Transverse colon (tissue), 4 donors: ENCODE results near the gene MRPS14. TPM values are rescaled to one million over a fixed set of nuclear protein-coding genes. Genes with fewer than 3 reads are reported as not detected.
"Not testable (repeated sequence)": the region's sequence is repeated elsewhere in the genome, so short reads cannot be mapped to it uniquely, and the experiment has no call there.

ENCODE experiments used
- DNase-seq: peaks from one replicate; pipeline ENCODE4 v3.0.0-alpha.2; 2019
- H3K27ac ChIP-seq, 4 donors: fragments of 200-600 bp; sonication (generic); 2 replicates each; pipeline ENCODE4 v1.5.1; 2016 to 2018; ENCODE audit warnings: inconsistent platforms in 4 of 4
- H3K27me3 ChIP-seq: fragments of 200-600 bp; sonication (generic); 2 replicates; pipeline ENCODE4 v1.5.1; 2017; ENCODE audit warnings: inconsistent platforms
- H3K36me3 ChIP-seq, 4 donors: fragments of 200-600 bp; sonication (generic); 2 replicates each; pipeline ENCODE4 v1.5.1; 2017 to 2019; ENCODE audit warnings: inconsistent platforms in 4 of 4
- H3K4me1 ChIP-seq, 4 donors: fragments of 200-600 bp; sonication (generic); 2 replicates each; pipeline ENCODE4 v1.5.1; 2017 to 2020; ENCODE audit warnings: inconsistent platforms in 4 of 4
- H3K4me3 ChIP-seq, 4 donors: fragments of 200-600 bp; sonication (generic); 1 replicate in 1 of 4; 2 replicates in 3 of 4; pipeline versions ENCODE4 v1.5.1 to v1.6.1; 2017 to 2019; ENCODE audit warnings: inconsistent platforms in 4 of 4
- H3K9me3 ChIP-seq, 2 donors: fragments of 200-600 bp; sonication (generic); 2 replicates each; pipeline ENCODE4 v1.5.1; 2017 to 2019; ENCODE audit warnings: inconsistent platforms in 2 of 2
- EP300 ChIP-seq: sonication (generic); formaldehyde crosslinking; IDR thresholded peaks from one replicate; pipeline ENCODE4 v1.6.1; 2017; ENCODE audit warnings: antibody characterized with exemption, low read depth
- POLR2A ChIP-seq: fragments of 450-650 bp; IDR thresholded peaks from one replicate; pipeline ENCODE4 v1.6.1; 2016; ENCODE audit warnings: antibody characterized with exemption, mild to moderate bottlenecking, moderate library complexity
- POLR2AphosphoS5 ChIP-seq, 3 donors: sonication (generic); formaldehyde crosslinking; IDR thresholded peaks; one replicate each; pipeline ENCODE4 v1.6.1; 2016; ENCODE audit warnings: antibody characterized with exemption in 3 of 3
- WGBS, 2 donors: methylation state at CpG; one replicate each; pipeline ENCODE4 v1.1.5; 2018; ENCODE audit warnings: low coverage in 1 of 2; 5-methylcytosine and 5-hydroxymethylcytosine counted together
- in situ Hi-C, 4 donors: fragments of 200-750 bp; cut with MboI; loops; one replicate each; pipeline versions ENCODE4 v1.15.0 to v1.15.1; 2017; ENCODE audit warnings: low sequenced_read_pairs in 3 of 4, low pct_ligation_motif_present in 1 of 4, low pct_unique_long_range_greater_than_20kb in 1 of 4
- intact Hi-C: fragments of 100-400 bp; cut with DNase I; formaldehyde crosslinking; loops from one replicate; pipeline ENCODE4 v1.15.1; 2023; ENCODE audit warnings: low total_unique reads
- total RNA-seq, 4 donors: library from RNA; depleted of rRNA; stranded (reverse); fragments of >200 nt; gene quantifications; one replicate each; pipeline ENCODE4 v1.1.0, GENCODE V29; 2016
- TF ChIP-seq, protein P1 (sequence below), 5 experiments: fragments of 200-600 bp in 3 of 5; fragments of 450-650 bp in 2 of 5; sonication (generic) in 3 of 5; IDR thresholded peaks; 1 replicate in 2 of 5; 2 replicates in 3 of 5; pipeline ENCODE4 v1.5.1; 2016 to 2017; ENCODE audit warnings: antibody characterized with exemption in 5 of 5, inconsistent platforms in 3 of 5, mild to moderate bottlenecking in 2 of 5, moderate library complexity in 1 of 5

Gene MRPS14
- total RNA-seq, 4 donors from 2014 or later: 3.2 to 21.0 (median 13.0) TPM

DNA sequence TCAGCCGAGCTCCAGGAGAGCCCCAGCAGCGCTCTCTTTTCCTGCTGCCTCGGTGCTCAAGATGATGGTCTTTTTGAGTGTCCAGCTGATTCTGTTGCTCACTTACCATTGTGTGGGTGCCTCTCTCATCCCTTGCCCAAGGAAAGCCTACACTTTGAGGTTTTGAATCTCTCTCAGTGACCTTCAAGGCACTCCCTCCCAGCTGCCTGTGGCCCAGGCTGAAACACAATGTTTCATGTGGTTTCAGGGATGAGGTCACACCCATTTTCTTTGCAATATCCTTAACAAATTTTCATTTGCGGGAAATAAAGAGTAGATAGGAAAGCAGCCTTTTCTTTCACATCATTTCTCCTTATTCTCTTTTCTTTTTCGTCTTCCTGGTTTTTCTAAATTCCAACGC is 12.6 kb upstream of the MRPS14 start:
- no peaks in the 10 kb centered on the region for H3K4me1 ChIP-seq
- H3K9me3 ChIP-seq: no peaks in the 10 kb centered on the region
- H3K27ac ChIP-seq: no peak overlapping the region
- H3K36me3 ChIP-seq: no peaks in the 10 kb centered on the region
- TF ChIP-seq POLR2A (no peak), POLR2AphosphoS5 (IDR thresholded peaks at IDR 0.05) (no peak)
- TF ChIP-seq, protein P1, sequence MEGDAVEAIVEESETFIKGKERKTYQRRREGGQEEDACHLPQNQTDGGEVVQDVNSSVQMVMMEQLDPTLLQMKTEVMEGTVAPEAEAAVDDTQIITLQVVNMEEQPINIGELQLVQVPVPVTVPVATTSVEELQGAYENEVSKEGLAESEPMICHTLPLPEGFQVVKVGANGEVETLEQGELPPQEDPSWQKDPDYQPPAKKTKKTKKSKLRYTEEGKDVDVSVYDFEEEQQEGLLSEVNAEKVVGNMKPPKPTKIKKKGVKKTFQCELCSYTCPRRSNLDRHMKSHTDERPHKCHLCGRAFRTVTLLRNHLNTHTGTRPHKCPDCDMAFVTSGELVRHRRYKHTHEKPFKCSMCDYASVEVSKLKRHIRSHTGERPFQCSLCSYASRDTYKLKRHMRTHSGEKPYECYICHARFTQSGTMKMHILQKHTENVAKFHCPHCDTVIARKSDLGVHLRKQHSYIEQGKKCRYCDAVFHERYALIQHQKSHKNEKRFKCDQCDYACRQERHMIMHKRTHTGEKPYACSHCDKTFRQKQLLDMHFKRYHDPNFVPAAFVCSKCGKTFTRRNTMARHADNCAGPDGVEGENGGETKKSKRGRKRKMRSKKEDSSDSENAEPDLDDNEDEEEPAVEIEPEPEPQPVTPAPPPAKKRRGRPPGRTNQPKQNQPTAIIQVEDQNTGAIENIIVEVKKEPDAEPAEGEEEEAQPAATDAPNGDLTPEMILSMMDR (IDR thresholded peaks at IDR 0.05): no peak
- in situ Hi-C loops (loop anchor here (10.0 to 25.0 kb wide), 4 partner anchors 89 to 289 kb away; no protein-coding TSS in a partner anchor), intact Hi-C loops (loop anchor here (10.0 kb wide), 2 partner anchors 89 to 279 kb away; no protein-coding TSS in a partner anchor)
- WGBS, 2 donors: 89 to 90% methylated on average over 5 to 6 of the region's 6 CpGs
- no peak overlapping the region for H3K4me3 ChIP-seq
- H3K27me3 ChIP-seq: no peaks in the 10 kb centered on the region
- no peak for DNase-seq

DNA sequence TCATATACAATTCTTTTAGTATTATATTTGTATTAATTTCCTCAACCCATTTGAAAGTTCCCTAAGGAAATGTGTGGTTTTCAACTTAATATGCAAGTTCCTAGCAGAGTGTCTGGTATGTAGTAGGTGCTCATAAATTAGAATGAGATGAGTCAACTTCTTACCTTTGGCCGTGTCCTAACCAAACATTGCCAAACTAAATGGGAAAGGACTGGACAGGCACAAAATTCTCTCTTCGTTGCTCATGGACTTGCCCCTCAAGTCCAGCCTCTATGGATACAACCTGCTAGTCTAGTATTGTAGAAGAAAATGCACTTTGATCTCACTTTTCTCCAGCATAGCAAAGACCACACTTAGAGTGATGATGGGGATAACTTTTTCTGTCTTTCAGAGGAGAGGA is 11.6 kb upstream of the MRPS14 start:
- no peak for DNase-seq
- Histone ChIP-seq H3K27me3 (no peaks in the 10 kb centered on the region), H3K27ac (no peak overlapping the region), H3K36me3 (no peaks in the 10 kb centered on the region), H3K4me1 (no peaks in the 10 kb centered on the region), H3K9me3 (no peaks in the 10 kb centered on the region), H3K4me3 (no peak overlapping the region)
- in situ Hi-C loops: loop anchor here (10.0 to 25.0 kb wide), 4 partner anchors 90 to 290 kb away; no protein-coding TSS in a partner anchor
- intact Hi-C loops: loop anchor here (5.0 to 10.0 kb wide), 3 partner anchors 90 to 280 kb away; no protein-coding TSS in a partner anchor
- WGBS, 2 donors: 59 to 66% methylated on average over 2 of the region's 2 CpGs
- TF ChIP-seq EP300: no peak
- TF ChIP-seq, protein P1 (IDR thresholded peaks at IDR 0.05): no peak
- TF ChIP-seq POLR2A: no peak
- TF ChIP-seq POLR2AphosphoS5 (IDR thresholded peaks at IDR 0.05): no peak

DNA sequence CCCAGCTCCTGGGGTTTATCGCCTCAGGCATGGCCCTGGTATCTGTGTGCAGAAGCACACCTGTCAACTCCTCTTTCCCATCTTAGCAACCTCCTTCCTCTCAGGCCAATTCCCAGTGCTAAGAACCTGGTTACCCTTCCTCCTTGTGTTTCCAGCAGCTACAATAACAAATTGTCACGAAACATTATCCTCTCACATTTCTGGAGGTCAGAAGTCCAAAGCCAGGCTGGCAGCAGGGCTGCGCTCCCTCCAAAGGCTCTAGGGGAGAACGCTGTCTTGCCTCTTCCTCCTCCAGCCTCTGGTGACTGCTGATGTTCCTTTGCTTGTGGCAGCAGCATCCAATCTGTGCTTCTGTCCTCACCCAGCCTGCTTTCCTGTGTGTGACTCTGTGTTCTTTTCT is 10.7 kb upstream of the MRPS14 start:
- Histone ChIP-seq H3K4me1 (no peaks in the 10 kb centered on the region), H3K36me3 (no peaks in the 10 kb centered on the region), H3K27me3 (no peaks in the 10 kb centered on the region), H3K4me3 (no peak overlapping the region), H3K9me3 (no peaks in the 10 kb centered on the region), H3K27ac (no peak overlapping the region)
- TF ChIP-seq, protein P1 (IDR thresholded peaks at IDR 0.05): no peak
- no peak for TF ChIP-seq POLR2AphosphoS5 (IDR thresholded peaks at IDR 0.05)
- TF ChIP-seq POLR2A: no peak
- no peak for TF ChIP-seq EP300
- 77 to 85% methylated on average over 3 to 4 of the region's 4 CpGs for WGBS, 2 donors
- DNase-seq: no peak
- intact Hi-C loops: loop anchor here (5.0 to 10.0 kb wide), 3 partner anchors 91 to 281 kb away; no protein-coding TSS in a partner anchor
- in situ Hi-C loops: loop anchor here (10.0 to 25.0 kb wide), 4 partner anchors 91 to 291 kb away; no protein-coding TSS in a partner anchor

- Histone ChIP-seq H3K4me1 (peaks cover 9 to 18% (median 13%) of the 10 kb centered on the region in 4 donors), H3K4me3 (no peak overlapping the region), H3K9me3 (no peaks in the 10 kb centered on the region), H3K27ac (no peak overlapping the region), H3K27me3 (no peaks in the 10 kb centered on the region), H3K36me3 (no peaks in the 10 kb centered on the region)
- TF ChIP-seq POLR2A (no peak), POLR2AphosphoS5 (IDR thresholded peaks at IDR 0.05) (no peak), EP300 (no peak)
- TF ChIP-seq, protein P1 (IDR thresholded peaks at IDR 0.05): no peak
- intact Hi-C loops (no loop called here), in situ Hi-C loops (loop anchor here in 3 of 4 donors (25.0 kb wide), 2 partner anchors 113 to 288 kb away; no protein-coding TSS in a partner anchor)
- WGBS, 2 donors: 92 to 93% methylated on average over 2 of the region's 2 CpGs
- no peak for DNase-seq
Measured at GRCh38 chr1:175024773-175025172, 1.5 kb upstream of the MRPS14 start.

DNA sequence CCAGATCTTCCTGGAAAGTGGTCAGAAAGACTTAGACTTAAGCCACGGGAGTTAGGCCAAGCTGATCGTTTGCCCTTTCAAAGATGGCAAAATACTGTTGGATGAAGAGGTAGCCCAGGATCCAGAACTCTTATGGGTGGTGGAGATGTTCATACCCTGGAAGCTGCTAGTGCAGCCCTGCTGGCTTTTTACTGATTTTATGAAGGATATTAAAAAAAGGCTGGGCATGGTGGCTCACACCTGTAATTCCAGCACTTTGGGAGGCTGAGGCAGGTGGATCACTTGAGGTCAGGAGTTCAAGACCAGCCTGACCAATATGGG is 657 bp upstream of the MRPS14 start:
- Histone ChIP-seq H3K4me1 (peaks cover 9 to 18% (median 13%) of the 10 kb centered on the region in 4 donors), H3K27ac (peak overlapping the region; percentile 84 to 91 (median 89)), H3K4me3 (peak overlapping the region in 3 of 4 donors; percentile 74 to 96 (median 89))
- H3K9me3 ChIP-seq, DNase-seq, intact Hi-C loops, in situ Hi-C loops, H3K36me3 ChIP-seq, H3K27me3 ChIP-seq: not testable (repeated sequence)
- WGBS, 2 donors: 87 to 90% methylated on average over 2 of the region's 2 CpGs
